HG03280 (cell line): ENCODE results near the gene NUCKS1.

Experiments used
- ATAC-seq: cut with Tn5 transposase; IDR thresholded peaks from one replicate; pipeline ENCODE4 v1.9.1; 2021; ENCODE audit warnings: mild to moderate bottlenecking, moderate library complexity; ENCODE audit not compliant: unreplicated experiment

The NUCKS1 gene

GRCh38 chr1:205750138-205751035 lies at the start of gene NUCKS1:
Gene NUCKS1, minus strand, starts transcription at chr1:205750182. Its CDS starts 209 bp downstream, at chr1:205749973.
- ATAC-seq: peak; percentile 85

GRCh38 chr1:205798577-205798976 lies 48.6 kb upstream of the NUCKS1 start:
- no peak for ATAC-seq

- no peak for ATAC-seq
These were observed 47.2 kb upstream of the NUCKS1 start for GRCh38 chr1:205797168-205797567.

GRCh38 chr1:205794011-205794730 lies 44.2 kb upstream of the NUCKS1 start:
- ATAC-seq: no peak

GRCh38 chr1:205792961-205793673 lies 43.1 kb upstream of the NUCKS1 start:
- no peak for ATAC-seq

- ATAC-seq: no peak
These were observed 42.5 kb upstream of the NUCKS1 start for GRCh38 chr1:205792481-205792881.

GRCh38 chr1:205791568-205792180 lies 41.7 kb upstream of the NUCKS1 start:
- no peak for ATAC-seq

- ATAC-seq: no peak
These were observed 37.4 kb upstream of the NUCKS1 start for GRCh38 chr1:205787287-205787916.

GRCh38 chr1:205786601-205787000 lies 36.6 kb upstream of the NUCKS1 start:
- no peak for ATAC-seq

- ATAC-seq: no peak
These were observed 35.5 kb upstream of the NUCKS1 start for GRCh38 chr1:205785446-205785845.

GRCh38 chr1:205783904-205784303 lies 33.9 kb upstream of the NUCKS1 start:
- ATAC-seq: no peak

- ATAC-seq: no peak
These were observed 33.4 kb upstream of the NUCKS1 start for GRCh38 chr1:205783433-205783795.

- no peak for ATAC-seq
These were observed 32.8 kb upstream of the NUCKS1 start for GRCh38 chr1:205782627-205783432.

- ATAC-seq: no peak
These were observed 30.4 kb upstream of the NUCKS1 start for GRCh38 chr1:205780335-205780734.

- ATAC-seq: no peak
These were observed 28.0 kb upstream of the NUCKS1 start for GRCh38 chr1:205777994-205778393.

- no peak for ATAC-seq
These were observed 25.7 kb upstream of the NUCKS1 start for GRCh38 chr1:205775717-205776056.

GRCh38 chr1:205775015-205775716 lies 25.2 kb upstream of the NUCKS1 start, which contains the start of gene RAB29:
Gene RAB29, minus strand, starts transcription at chr1:205775482. Its CDS starts 526 bp downstream, at chr1:205774956.
- peak; percentile 86 for ATAC-seq

- ATAC-seq: no peak
These were observed 24.4 kb upstream of the NUCKS1 start for GRCh38 chr1:205774198-205775014.
